ENCODE data around the gene LRRIQ4.

Gene LRRIQ4

DNA sequence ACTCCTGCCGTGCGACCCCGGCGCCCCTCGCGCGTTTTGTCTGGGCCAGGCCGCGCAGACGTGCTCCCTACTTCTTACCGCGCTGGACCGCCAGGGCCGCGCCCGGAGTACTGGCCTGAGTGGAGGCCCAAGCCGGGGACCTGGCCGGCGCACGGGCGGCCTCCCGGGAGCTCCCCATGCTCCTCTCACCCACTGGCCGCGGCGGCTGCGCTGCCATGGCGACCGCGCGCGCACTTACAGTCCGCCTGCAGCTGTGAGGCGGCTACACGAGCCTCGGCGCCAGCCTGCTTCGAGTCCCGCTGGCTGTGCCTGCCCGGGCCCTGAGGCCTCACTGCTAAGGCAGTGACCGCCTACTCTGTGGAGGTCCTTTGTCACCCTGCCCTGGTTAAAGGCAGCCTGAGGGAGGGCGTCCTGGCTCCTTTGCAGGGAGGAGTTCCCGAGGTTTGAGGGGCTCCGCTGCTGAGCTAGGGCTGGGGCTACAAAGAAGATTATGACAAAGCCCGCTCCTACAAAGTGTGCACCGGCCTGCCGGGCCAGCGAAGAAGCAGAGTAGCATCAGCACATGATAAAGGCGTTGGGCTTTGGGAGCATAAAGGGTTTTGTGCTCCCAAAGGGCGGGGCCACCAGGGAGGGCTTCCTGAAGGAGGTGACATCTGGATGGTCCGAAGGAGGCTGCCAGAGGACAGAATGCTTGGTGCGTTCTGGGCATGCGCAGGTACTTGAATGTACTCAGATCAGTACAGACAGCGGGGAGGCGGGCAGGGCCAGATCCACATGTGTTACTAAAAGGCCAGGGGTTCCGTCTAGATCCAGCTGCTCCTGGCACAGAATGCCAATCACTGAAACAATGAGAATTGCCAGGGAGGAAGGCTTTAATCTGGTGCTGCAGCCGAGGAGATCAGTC is at the start of gene LRRIQ4, which contains the start of gene LRRC34:
TSS of gene LRRIQ4 (plus strand) at position 539 of the 904 bp plus-strand sequence. CDS start 9,052 bp downstream, outside the sequence.
TSS of gene LRRC34 (minus strand) at position 573 of the 904 bp plus-strand sequence. CDS start at position 217, 356 bp downstream.
- no peaks in the 10 kb centered on the region for H3K36me3 ChIP-seq (ENCODE audit: control insufficient read depth, insufficient read depth, low read length)
- H3K4me1 ChIP-seq (ENCODE audit: control insufficient read depth, insufficient read depth, low read length): peaks cover 5% of the 10 kb centered on the region
- H3K27me3 ChIP-seq (ENCODE audit: control insufficient read depth, insufficient read depth, low read length): peaks cover 4% of the 10 kb centered on the region; the same call in 1 of the 2 replicates
- H3K9ac ChIP-seq (ENCODE audit: low read length): peak within 1 kb of the TSS; percentile 49
- H3K4me3 ChIP-seq (ENCODE audit: low read depth, low read length): peak within 1 kb of the TSS; percentile 71
- peaks cover 8% of the 10 kb centered on the region for H3K9me3 ChIP-seq (ENCODE audit: control insufficient read depth, insufficient read depth, low read depth, low read length)
- peak within 1 kb of the TSS; percentile 21; the same call in 1 of the 2 replicates for H3K27ac ChIP-seq (ENCODE audit: low read depth, low read length)

DNA sequence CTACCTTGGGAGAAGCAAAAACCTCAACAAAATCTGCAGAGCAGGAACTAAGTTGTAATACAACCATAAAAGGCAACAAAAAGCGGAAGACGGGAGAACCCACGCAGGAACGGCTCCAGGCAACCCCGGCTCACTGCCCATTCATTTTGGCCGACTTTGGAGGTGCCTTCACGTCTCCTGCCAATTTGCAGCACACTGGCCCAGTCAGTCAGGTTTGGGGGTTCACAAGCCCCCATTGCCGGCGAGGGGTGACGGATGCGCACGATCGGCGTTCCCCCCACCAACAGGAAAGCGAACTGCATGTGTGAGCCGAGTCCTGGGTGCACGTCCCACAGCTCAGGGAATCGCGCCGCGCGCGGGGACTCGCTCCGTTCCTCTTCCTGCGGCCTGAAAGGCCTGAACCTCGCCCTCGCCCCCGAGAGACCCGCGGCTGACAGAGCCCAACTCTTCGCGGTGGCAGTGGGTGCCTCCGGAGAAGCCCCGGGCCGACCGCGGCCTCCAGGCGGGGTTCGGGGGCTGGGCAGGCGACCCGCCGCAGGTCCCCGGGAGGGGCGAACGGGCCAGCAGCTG is 48.3 kb upstream of the LRRIQ4 start:
- no peaks in the 10 kb centered on the region for H3K4me1 ChIP-seq (ENCODE audit: control insufficient read depth, insufficient read depth, low read length)
- H3K27ac ChIP-seq (ENCODE audit: low read depth, low read length): peak overlapping the region; percentile 85
- H3K9me3 ChIP-seq (ENCODE audit: control insufficient read depth, insufficient read depth, low read depth, low read length): peaks cover 10% of the 10 kb centered on the region
- H3K27me3 ChIP-seq (ENCODE audit: control insufficient read depth, insufficient read depth, low read length): no peaks in the 10 kb centered on the region
- H3K36me3 ChIP-seq (ENCODE audit: control insufficient read depth, insufficient read depth, low read length): no peaks in the 10 kb centered on the region
- peak overlapping the region; percentile 92 for H3K9ac ChIP-seq (ENCODE audit: low read length)
- peak overlapping the region; percentile 70 for H3K4me3 ChIP-seq (ENCODE audit: low read depth, low read length)

DNA sequence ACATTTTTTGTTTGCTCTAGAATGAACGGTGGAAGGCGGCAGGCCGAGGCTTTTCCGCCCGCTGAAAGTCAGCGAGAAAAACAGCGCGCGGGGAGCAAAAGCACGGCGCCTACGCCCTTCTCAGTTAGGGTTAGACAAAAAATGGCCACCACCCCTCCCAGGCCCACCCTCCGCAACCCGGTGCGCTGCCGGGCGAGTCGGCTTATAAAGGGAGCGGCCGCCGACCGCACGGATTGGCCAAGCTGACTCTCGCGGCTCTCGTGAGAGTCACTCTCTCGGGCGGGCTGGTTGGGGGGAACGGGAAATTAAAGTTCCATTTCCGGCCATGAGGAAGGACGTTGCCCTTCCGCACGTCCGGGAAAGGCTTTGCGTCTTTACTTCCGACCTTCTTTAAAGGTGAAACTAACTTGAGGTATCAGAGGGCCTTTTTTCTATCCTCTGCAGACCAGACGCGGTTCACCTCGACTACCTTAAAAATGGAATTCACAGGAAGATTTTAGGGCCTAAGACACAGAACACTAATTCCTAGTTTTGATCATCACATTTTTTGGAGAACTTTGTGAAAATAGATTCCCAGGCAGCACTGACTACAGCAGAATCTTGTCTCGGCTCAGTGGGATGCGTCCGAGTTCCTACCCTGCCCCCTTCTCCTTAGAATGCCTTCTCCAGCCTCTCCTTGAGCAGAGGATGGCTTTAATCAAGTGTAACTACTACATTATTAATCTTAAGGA is 47.6 kb upstream of the LRRIQ4 start, which contains the start of gene TERC:
TSS of gene TERC (minus strand) at position 179 of the 731 bp plus-strand sequence.
- Histone ChIP-seq H3K36me3 (ENCODE audit: control insufficient read depth, insufficient read depth, low read length) (no peaks in the 10 kb centered on the region), H3K27me3 (ENCODE audit: control insufficient read depth, insufficient read depth, low read length) (no peaks in the 10 kb centered on the region), H3K4me3 (ENCODE audit: low read depth, low read length) (peak within 1 kb of the TSS; percentile 70), H3K27ac (ENCODE audit: low read depth, low read length) (peak within 1 kb of the TSS; percentile 85), H3K9ac (ENCODE audit: low read length) (peak within 1 kb of the TSS; percentile 92), H3K9me3 (ENCODE audit: control insufficient read depth, insufficient read depth, low read depth, low read length) (peaks cover 10% of the 10 kb centered on the region), H3K4me1 (ENCODE audit: control insufficient read depth, insufficient read depth, low read length) (no peaks in the 10 kb centered on the region)

DNA sequence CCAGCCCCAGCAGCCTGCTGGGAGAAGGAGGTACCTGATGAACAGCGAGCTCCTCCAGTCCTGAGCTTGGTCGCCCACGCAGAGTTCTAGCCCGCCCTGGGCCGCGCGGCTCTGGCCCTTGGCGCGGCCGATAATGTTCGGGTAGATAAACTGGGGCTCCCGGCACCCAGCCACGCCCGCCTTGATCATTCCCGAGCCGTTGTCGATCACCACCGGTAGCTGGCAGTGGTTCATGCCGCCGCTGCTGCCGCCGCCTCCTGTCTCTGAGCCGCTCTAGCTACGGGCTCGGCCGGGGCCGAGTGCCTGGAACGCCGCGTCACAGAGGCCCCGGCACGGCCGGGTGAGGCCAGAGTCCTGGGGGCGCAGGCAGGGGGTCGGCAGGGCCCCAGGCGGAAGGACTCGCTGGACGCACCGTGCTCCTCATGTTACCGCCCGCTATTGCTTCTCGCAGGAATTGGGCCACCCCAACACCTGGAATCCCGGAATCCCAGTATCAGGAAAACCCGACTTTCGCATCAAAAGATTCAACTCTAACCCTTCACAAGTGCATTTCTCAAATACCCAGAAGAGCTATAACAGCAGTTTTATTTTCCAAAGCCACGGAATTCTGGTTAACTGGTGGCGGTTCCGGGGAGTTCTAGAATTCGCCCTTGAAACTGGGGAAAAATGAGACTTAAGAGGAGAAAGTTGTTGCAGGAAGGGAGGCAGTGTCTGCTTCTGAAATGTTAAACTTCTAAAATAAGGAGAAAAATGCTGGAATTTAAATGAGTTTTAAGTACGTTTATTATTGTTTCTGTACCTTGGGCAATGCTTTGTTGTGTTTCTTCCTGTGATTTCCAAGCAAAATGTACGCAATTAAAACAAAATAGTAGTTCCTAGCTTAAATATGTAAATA is 43.1 kb upstream of the LRRIQ4 start, which contains the start of gene ACTRT3:
TSS of gene ACTRT3 (minus strand) at position 275 of the 895 bp plus-strand sequence. CDS start at position 234, 41 bp downstream.
- H3K36me3 ChIP-seq (ENCODE audit: control insufficient read depth, insufficient read depth, low read length): peaks cover 3% of the 10 kb centered on the region
- peak within 1 kb of the TSS; percentile 32 for H3K9ac ChIP-seq (ENCODE audit: low read length)
- H3K9me3 ChIP-seq (ENCODE audit: control insufficient read depth, insufficient read depth, low read depth, low read length): no peaks in the 10 kb centered on the region
- peaks cover 7% of the 10 kb centered on the region for H3K4me1 ChIP-seq (ENCODE audit: control insufficient read depth, insufficient read depth, low read length)
- peak within 1 kb of the TSS; percentile 35; the same call in 1 of the 2 replicates for H3K27ac ChIP-seq (ENCODE audit: low read depth, low read length)
- H3K27me3 ChIP-seq (ENCODE audit: control insufficient read depth, insufficient read depth, low read length): no peaks in the 10 kb centered on the region
- peak within 1 kb of the TSS; percentile 70 for H3K4me3 ChIP-seq (ENCODE audit: low read depth, low read length)

DNA sequence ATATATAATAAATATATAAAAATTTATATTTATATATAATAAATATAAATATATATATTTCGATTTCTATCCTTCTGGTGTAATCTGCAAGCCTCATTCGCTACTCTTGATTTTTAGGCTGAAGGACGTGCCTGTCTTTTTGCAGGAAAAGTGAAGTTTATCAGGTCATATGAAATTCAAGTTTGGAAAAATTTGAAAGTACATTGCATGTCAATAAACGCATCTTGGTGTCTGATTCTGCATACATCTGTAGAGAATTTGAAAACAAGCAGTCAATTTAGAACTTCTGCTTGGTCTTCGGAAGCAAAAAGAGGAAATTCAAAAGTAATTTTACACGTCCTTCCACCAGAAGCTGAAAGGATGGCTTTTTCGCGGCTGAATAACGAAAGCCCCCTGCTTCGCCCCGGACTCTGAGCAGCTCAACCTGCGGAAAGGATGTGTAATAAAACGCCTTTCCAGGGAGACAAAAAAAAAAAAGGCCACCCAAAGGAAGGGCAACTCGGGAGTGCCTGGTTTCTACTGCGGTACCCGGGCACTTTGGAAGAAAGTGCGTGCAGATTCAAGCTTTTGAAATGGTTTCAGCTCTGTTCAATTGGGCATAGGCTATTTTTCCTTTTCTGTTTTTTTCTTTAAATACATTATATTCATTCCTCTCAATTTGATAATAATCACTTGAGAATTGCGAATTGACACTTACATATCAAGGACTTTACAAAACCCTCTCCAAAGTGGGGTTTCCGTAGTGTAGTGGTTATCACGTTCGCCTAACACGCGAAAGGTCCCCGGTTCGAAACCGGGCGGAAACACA is 41.0 kb upstream of the LRRIQ4 start:
- Histone ChIP-seq H3K4me3 (ENCODE audit: low read depth, low read length) (peak overlapping the region; percentile 91), H3K9me3 (ENCODE audit: control insufficient read depth, insufficient read depth, low read depth, low read length) (no peaks in the 10 kb centered on the region), H3K27ac (ENCODE audit: low read depth, low read length) (peak overlapping the region; percentile 30; the same call in 1 of the 2 replicates), H3K27me3 (ENCODE audit: control insufficient read depth, insufficient read depth, low read length) (no peaks in the 10 kb centered on the region), H3K9ac (ENCODE audit: low read length) (peak overlapping the region; percentile 93), H3K36me3 (ENCODE audit: control insufficient read depth, insufficient read depth, low read length) (peaks cover 20% of the 10 kb centered on the region), H3K4me1 (ENCODE audit: control insufficient read depth, insufficient read depth, low read length) (peaks cover 18% of the 10 kb centered on the region)

DNA sequence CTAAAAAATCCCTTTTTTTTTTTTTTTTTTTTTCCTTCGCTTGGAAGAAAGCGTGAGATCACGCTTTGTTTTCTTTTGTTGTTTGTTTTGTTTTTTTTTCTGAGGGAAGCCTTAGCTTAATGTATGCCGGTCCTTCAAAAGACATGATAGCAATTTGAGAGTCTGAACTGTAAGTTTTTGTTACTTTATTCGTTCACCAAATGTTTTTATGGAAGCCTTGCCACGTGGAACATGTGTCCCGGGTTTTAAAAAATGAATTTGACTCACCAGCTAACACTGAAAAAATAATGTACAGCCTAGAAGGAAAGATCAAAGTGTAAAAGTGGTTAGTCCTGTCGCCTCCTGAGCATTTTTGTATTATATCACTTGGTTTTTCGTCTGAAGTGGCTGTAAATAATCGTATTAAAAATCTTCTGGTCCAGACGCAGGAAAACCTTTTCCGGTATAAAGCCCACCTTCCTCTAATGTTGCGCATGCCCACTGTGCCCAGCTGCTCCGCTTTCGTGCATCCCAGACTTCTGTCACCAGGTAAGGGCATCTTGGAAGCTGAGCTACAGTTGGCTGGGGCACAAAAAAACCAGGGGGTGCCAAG is 40.3 kb upstream of the LRRIQ4 start:
- Histone ChIP-seq H3K27me3 (ENCODE audit: control insufficient read depth, insufficient read depth, low read length) (no peaks in the 10 kb centered on the region), H3K27ac (ENCODE audit: low read depth, low read length) (peak overlapping the region; percentile 86), H3K4me3 (ENCODE audit: low read depth, low read length) (peak overlapping the region; percentile 91), H3K4me1 (ENCODE audit: control insufficient read depth, insufficient read depth, low read length) (peaks cover 18% of the 10 kb centered on the region), H3K9me3 (ENCODE audit: control insufficient read depth, insufficient read depth, low read depth, low read length) (no peaks in the 10 kb centered on the region), H3K9ac (ENCODE audit: low read length) (peak overlapping the region; percentile 93), H3K36me3 (ENCODE audit: control insufficient read depth, insufficient read depth, low read length) (peaks cover 27% of the 10 kb centered on the region)

DNA sequence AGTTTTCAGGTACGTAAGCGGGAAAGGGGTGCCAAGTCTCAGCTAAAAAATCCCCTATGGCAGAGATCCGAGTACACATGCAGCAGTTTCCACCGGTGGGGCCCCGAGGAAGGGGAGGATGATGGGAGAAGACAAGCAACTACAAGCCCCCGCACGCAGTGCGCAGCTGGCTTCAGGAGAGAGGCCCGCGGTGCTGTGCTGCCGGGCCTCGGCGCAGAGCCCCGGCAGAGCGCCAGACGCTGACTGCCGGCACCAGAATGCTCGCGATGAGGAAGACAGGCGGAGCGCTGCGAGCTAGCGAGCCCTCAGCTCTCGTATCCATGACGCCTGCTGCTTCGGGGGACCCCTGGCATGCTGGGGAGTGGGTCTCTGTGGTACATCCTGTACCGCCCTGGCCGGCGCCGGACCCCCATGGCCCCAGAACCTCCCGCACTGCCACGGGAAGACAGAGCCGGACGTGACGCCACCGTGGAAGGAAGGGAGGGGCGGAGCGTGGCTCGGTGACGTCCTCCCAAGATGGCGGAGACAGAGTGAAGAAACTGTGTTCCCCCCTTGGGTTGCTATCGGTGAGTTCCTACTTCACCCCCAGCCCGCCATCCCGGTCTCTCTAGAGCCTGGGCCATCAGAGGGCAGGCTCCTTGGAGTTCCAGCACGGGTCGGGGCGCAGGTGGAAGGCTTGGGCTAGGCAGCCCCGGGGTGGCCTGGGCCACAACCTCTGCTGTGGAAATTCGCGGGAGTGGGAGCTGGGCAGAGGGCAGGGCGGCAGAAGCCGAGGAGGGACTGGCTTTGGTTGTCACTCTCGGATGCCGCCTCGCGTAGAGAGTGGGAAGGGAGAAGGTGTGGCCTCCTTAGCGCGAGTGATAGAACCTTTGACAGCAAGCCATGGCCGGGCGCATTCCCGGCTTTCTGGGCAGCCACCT is 39.5 kb upstream of the LRRIQ4 start, which contains the start of gene MYNN:
TSS of gene MYNN (plus strand) at position 500 of the 920 bp plus-strand sequence. CDS start 900 bp downstream, outside the sequence.
- H3K9ac ChIP-seq (ENCODE audit: low read length): peak within 1 kb of the TSS; percentile 93
- H3K4me3 ChIP-seq (ENCODE audit: low read depth, low read length): peak within 1 kb of the TSS; percentile 91
- peaks cover 34% of the 10 kb centered on the region for H3K36me3 ChIP-seq (ENCODE audit: control insufficient read depth, insufficient read depth, low read length)
- H3K4me1 ChIP-seq (ENCODE audit: control insufficient read depth, insufficient read depth, low read length): peaks cover 18% of the 10 kb centered on the region
- peak within 1 kb of the TSS; percentile 86 for H3K27ac ChIP-seq (ENCODE audit: low read depth, low read length)
- no peaks in the 10 kb centered on the region for H3K9me3 ChIP-seq (ENCODE audit: control insufficient read depth, insufficient read depth, low read depth, low read length)
- H3K27me3 ChIP-seq (ENCODE audit: control insufficient read depth, insufficient read depth, low read length): no peaks in the 10 kb centered on the region

DNA sequence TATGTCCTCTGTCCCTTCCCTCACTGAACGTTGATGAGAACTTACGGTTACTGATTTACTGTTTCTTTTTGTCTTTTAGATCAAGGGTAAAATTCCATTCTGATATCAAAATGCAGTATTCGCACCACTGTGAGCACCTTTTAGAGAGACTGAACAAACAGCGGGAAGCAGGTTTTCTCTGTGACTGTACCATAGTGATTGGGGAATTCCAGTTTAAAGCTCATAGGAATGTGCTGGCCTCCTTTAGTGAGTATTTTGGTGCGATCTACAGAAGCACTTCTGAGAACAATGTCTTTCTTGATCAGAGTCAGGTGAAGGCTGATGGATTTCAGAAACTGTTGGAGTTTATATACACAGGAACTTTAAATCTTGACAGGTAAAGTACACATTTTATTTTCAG is 38.5 kb upstream of the LRRIQ4 start:
- Histone ChIP-seq H3K27me3 (ENCODE audit: control insufficient read depth, insufficient read depth, low read length) (no peaks in the 10 kb centered on the region), H3K9ac (ENCODE audit: low read length) (no peak overlapping the region), H3K9me3 (ENCODE audit: control insufficient read depth, insufficient read depth, low read depth, low read length) (no peaks in the 10 kb centered on the region), H3K4me3 (ENCODE audit: low read depth, low read length) (peak overlapping the region; percentile 91), H3K36me3 (ENCODE audit: control insufficient read depth, insufficient read depth, low read length) (peaks cover 44% of the 10 kb centered on the region), H3K27ac (ENCODE audit: low read depth, low read length) (no peak overlapping the region; the same call in 1 of the 2 replicates), H3K4me1 (ENCODE audit: control insufficient read depth, insufficient read depth, low read length) (peaks cover 18% of the 10 kb centered on the region)
